Fibroblast of lung (primary cell): Measurements from ENCODE around the gene GSG1. TPM values are rescaled to one million over a fixed set of nuclear protein-coding genes. Genes with fewer than 3 reads are reported as not detected.

Experiments
- DNase-seq, 2 donors: peaks; one replicate each; pipeline versions ENCODE4 v3.0.0 to v3.0.0-alpha.2; 2010; ENCODE audit warnings: low read depth in 2 of 2
- H2AFZ ChIP-seq: 2 replicates; pipeline ENCODE4 v1.5.1; 2012; ENCODE audit warnings: low read length, control low read depth, inconsistent platforms
- H3K27ac ChIP-seq: 2 replicates; pipeline ENCODE4 v1.5.1; 2011; ENCODE audit warnings: low read length, control low read depth; ENCODE audit not compliant: insufficient read depth
- H3K27me3 ChIP-seq: 2 replicates; pipeline ENCODE4 v1.5.1; 2011; ENCODE audit warnings: mild to moderate bottlenecking, low read length; ENCODE audit not compliant: control insufficient read depth, insufficient read depth
- H3K36me3 ChIP-seq: 2 replicates; pipeline ENCODE4 v1.5.1; 2011; ENCODE audit warnings: low read length; ENCODE audit not compliant: control insufficient read depth, insufficient read depth
- H3K4me1 ChIP-seq: 2 replicates; pipeline ENCODE4 v1.5.1; 2011; ENCODE audit warnings: low read length; ENCODE audit not compliant: control insufficient read depth, insufficient read depth; ENCODE audit errors: extremely low read depth
- H3K4me2 ChIP-seq: 2 replicates; pipeline ENCODE4 v1.5.1; 2011; ENCODE audit warnings: low read length, control low read depth; ENCODE audit not compliant: insufficient read depth; ENCODE audit errors: extremely low read depth
- H3K4me3 ChIP-seq, 4 experiments: fragments of 200-600 bp in 1 of 4; sonication (generic) in 1 of 4; replicated peaks in 1 of 4; 2 replicates each; pipeline ENCODE4 v1.5.1; 2011 to 2016; ENCODE audit warnings: low read length in 4 of 4, low read depth in 3 of 4, mild to moderate bottlenecking in 3 of 4, control low read depth in 2 of 4, inconsistent platforms in 1 of 4, mixed read lengths in 1 of 4; ENCODE audit not compliant: insufficient read depth in 1 of 4; ENCODE audit errors: control extremely low read depth in 1 of 4
- H3K79me2 ChIP-seq: 2 replicates; pipeline ENCODE4 v1.5.1; 2012; ENCODE audit warnings: mild to moderate bottlenecking, low read length, inconsistent platforms; ENCODE audit not compliant: control insufficient read depth, insufficient read depth
- H3K9ac ChIP-seq: 2 replicates; pipeline ENCODE4 v1.5.1; 2011; ENCODE audit warnings: mild to moderate bottlenecking, low read length, control low read depth; ENCODE audit not compliant: insufficient read depth
- H3K9me3 ChIP-seq: 2 replicates; pipeline ENCODE4 v1.5.1; 2012; ENCODE audit warnings: low read depth, low read length; ENCODE audit not compliant: control insufficient read depth, insufficient read depth
- H4K20me1 ChIP-seq: 2 replicates; pipeline ENCODE4 v1.5.1; 2011; ENCODE audit warnings: low read length; ENCODE audit not compliant: control insufficient read depth, insufficient read depth; ENCODE audit errors: extremely low read depth
- EZH2 ChIP-seq: IDR thresholded peaks from 2 replicates; pipeline ENCODE4 v1.5.1; 2012; ENCODE audit warnings: low read length, control low read depth, mild to moderate bottlenecking; ENCODE audit errors: missing control alignments
- polyA plus RNA-seq, 2 donors: library from polyadenylated mRNA; depleted of rRNA in 1 of 2; stranded (reverse) in 1 of 2; unstranded in 1 of 2; fragments of >200 nt; gene quantifications; 2 replicates each; pipeline ENCODE4 v1.2.1, GENCODE V29; 2011 to 2012; ENCODE audit warnings: missing spikeins in 1 of 2
- total RNA-seq: library from RNA; depleted of rRNA; stranded (reverse); fragments of >200 nt; gene quantifications from 2 replicates; pipeline ENCODE4 v1.2.1, GENCODE V29; 2014
- TF ChIP-seq, protein P1 (sequence below), 2 donors: IDR thresholded peaks in 1 of 2; conservative IDR thresholded peaks in 1 of 2; 1 replicate in 1 of 2; 2 replicates in 1 of 2; pipeline ENCODE4 v1.5.1; 2011 to 2012; ENCODE audit warnings: low read length in 2 of 2, control low read depth in 1 of 2, inconsistent platforms in 1 of 2, low read depth in 1 of 2, mild to moderate bottlenecking in 1 of 2

The GSG1 gene
- total and polyA plus RNA-seq, 2 donors (not counting 1 experiment from before 2014, with no cell fraction given), result 0.66 to 0.93 TPM

GRCh38 chr12:13066459-13066858 lies 37.0 kb downstream of the GSG1 start:
- Histone ChIP-seq H3K36me3 (peaks cover under 1% of the 10 kb centered on the region), H3K4me2 (no peak overlapping the region), H3K4me1 (no peaks in the 10 kb centered on the region), H3K27ac (no peak overlapping the region), H3K27me3 (no peaks in the 10 kb centered on the region), H2AFZ (no peak overlapping the region), H3K9me3 (no peaks in the 10 kb centered on the region), H3K4me3 (no peak overlapping the region), H3K9ac (no peak overlapping the region), H4K20me1 (no peaks in the 10 kb centered on the region), H3K79me2 (no peaks in the 10 kb centered on the region)
- no peak for TF ChIP-seq EZH2
- TF ChIP-seq, protein P1, sequence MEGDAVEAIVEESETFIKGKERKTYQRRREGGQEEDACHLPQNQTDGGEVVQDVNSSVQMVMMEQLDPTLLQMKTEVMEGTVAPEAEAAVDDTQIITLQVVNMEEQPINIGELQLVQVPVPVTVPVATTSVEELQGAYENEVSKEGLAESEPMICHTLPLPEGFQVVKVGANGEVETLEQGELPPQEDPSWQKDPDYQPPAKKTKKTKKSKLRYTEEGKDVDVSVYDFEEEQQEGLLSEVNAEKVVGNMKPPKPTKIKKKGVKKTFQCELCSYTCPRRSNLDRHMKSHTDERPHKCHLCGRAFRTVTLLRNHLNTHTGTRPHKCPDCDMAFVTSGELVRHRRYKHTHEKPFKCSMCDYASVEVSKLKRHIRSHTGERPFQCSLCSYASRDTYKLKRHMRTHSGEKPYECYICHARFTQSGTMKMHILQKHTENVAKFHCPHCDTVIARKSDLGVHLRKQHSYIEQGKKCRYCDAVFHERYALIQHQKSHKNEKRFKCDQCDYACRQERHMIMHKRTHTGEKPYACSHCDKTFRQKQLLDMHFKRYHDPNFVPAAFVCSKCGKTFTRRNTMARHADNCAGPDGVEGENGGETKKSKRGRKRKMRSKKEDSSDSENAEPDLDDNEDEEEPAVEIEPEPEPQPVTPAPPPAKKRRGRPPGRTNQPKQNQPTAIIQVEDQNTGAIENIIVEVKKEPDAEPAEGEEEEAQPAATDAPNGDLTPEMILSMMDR (conservative IDR thresholded peaks at IDR 0.05 in 1 of 2, IDR thresholded peaks at IDR 0.05 in 1 of 2; ENCODE audit: low read depth in 1 of 2, low read length in 2 of 2), result no peak
- no peak for DNase-seq

DNA sequence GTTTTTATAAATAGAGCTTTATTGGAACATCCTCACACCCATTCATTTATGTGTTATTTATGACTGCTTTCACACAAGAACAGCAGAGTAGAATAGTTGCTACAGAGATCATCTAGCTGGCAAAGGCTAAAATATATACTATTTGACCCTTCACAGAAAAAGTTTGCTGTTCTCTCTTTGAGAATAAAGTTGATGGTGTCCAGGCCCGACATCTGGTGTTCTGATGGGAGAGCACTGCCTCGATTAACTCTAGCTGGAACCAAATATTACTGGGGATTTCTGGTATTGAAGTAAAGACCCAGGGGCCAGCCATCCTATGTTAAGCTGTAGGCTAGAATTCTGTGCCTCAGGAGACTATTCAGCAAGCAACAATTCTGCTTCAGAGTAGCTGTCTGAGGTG lies 37.5 kb downstream of the GSG1 start:
- no peaks in the 10 kb centered on the region for H3K79me2 ChIP-seq
- no peaks in the 10 kb centered on the region for H4K20me1 ChIP-seq
- no peak overlapping the region for H3K27ac ChIP-seq
- no peak overlapping the region for H3K9ac ChIP-seq
- no peak for DNase-seq
- no peaks in the 10 kb centered on the region for H3K9me3 ChIP-seq
- H3K27me3 ChIP-seq, result no peaks in the 10 kb centered on the region
- TF ChIP-seq, protein P1 (conservative IDR thresholded peaks at IDR 0.05 in 1 of 2, IDR thresholded peaks at IDR 0.05 in 1 of 2; ENCODE audit: low read depth in 1 of 2, low read length in 2 of 2), result no peak
- no peak for TF ChIP-seq EZH2
- no peak overlapping the region for H3K4me3 ChIP-seq
- no peak overlapping the region for H2AFZ ChIP-seq
- H3K4me2 ChIP-seq, result no peak overlapping the region
- no peaks in the 10 kb centered on the region for H3K4me1 ChIP-seq
- H3K36me3 ChIP-seq, result no peaks in the 10 kb centered on the region

DNA sequence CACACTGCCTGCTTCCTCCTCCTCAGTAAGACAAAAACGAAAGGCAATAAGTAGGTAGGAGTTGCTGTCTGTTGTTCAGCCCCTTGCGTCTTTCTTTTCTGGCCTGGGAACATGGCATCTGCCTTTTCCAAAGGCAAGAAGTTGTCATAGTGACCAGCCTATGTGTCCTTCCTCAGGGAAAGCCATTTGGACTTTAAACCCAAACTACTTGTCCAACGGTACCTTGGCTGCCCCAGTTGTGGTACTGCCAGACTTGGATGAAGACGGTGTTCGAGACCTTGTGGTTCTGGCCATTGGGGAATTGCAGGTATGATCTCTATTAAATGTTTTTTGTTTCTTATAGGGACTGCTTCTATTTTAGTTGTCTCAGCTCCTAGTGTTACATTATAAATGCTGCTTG lies 40.8 kb downstream of the GSG1 start:
- Histone ChIP-seq H4K20me1 (no peaks in the 10 kb centered on the region), H3K36me3 (no peaks in the 10 kb centered on the region), H3K9ac (no peak overlapping the region), H3K27ac (no peak overlapping the region), H3K4me2 (no peak overlapping the region), H3K9me3 (no peaks in the 10 kb centered on the region), H3K27me3 (no peaks in the 10 kb centered on the region), H3K79me2 (no peaks in the 10 kb centered on the region), H3K4me1 (no peaks in the 10 kb centered on the region), H2AFZ (no peak overlapping the region), H3K4me3 (no peak overlapping the region)
- TF ChIP-seq, protein P1 (conservative IDR thresholded peaks at IDR 0.05 in 1 of 2, IDR thresholded peaks at IDR 0.05 in 1 of 2; ENCODE audit: low read depth in 1 of 2, low read length in 2 of 2), result no peak
- TF ChIP-seq EZH2, result no peak
- DNase-seq, result no peak
